GM18909 (cell line): ENCODE results near the gene LAMB4.
A peak's percentile ranks its signal among the peaks of the same experiment; 100 is the strongest.

ENCODE experiments used
- ATAC-seq: cut with Tn5 transposase; IDR thresholded peaks from one replicate; pipeline ENCODE4 v1.9.1; 2021; ENCODE audit warnings: mild to moderate bottlenecking; ENCODE audit not compliant: unreplicated experiment, poor library complexity

Gene LAMB4

GRCh38 chr7:108130261-108130660, at the start of gene LAMB4:
LAMB4 (minus strand) TSS chr7:108130361; CDS start chr7:108123164, 7,197 bp downstream.
- no peak for ATAC-seq

- no peak for ATAC-seq
These were observed 48.2 kb upstream of the LAMB4 start for GRCh38 chr7:108178398-108178797.

GRCh38 chr7:108171164-108171563, 41.0 kb upstream of the LAMB4 start:
- ATAC-seq: no peak

GRCh38 chr7:108170251-108170650, 40.1 kb upstream of the LAMB4 start:
- ATAC-seq: no peak

- no peak for ATAC-seq
These were observed 37.3 kb upstream of the LAMB4 start for GRCh38 chr7:108167460-108167859.

- no peak for ATAC-seq
These were observed 36.5 kb upstream of the LAMB4 start for GRCh38 chr7:108166687-108167086.

- ATAC-seq: no peak
These were observed 35.6 kb upstream of the LAMB4 start for GRCh38 chr7:108165723-108166122.

- ATAC-seq: no peak
These were observed 34.8 kb upstream of the LAMB4 start for GRCh38 chr7:108164946-108165345.

- ATAC-seq: no peak
These were observed 34.2 kb upstream of the LAMB4 start for GRCh38 chr7:108164342-108164741.

GRCh38 chr7:108158776-108159175, 28.6 kb upstream of the LAMB4 start:
- ATAC-seq: no peak

GRCh38 chr7:108157606-108158335, 27.6 kb upstream of the LAMB4 start:
- ATAC-seq: no peak

GRCh38 chr7:108156897-108157605, 26.9 kb upstream of the LAMB4 start:
- ATAC-seq: no peak

- ATAC-seq: no peak
These were observed 22.0 kb upstream of the LAMB4 start for GRCh38 chr7:108152198-108152597.

GRCh38 chr7:108149908-108150307, 19.7 kb upstream of the LAMB4 start:
- no peak for ATAC-seq

GRCh38 chr7:108149119-108149518, 19.0 kb upstream of the LAMB4 start:
- no peak for ATAC-seq

- ATAC-seq: no peak
These were observed 16.9 kb upstream of the LAMB4 start for GRCh38 chr7:108147031-108147563.

- peak; percentile 53 for ATAC-seq
These were observed 16.1 kb upstream of the LAMB4 start for GRCh38 chr7:108146070-108146842.

GRCh38 chr7:108145401-108145800, 15.2 kb upstream of the LAMB4 start:
- no peak for ATAC-seq

- no peak for ATAC-seq
These were observed 14.8 kb upstream of the LAMB4 start for GRCh38 chr7:108144931-108145330.

GRCh38 chr7:108143658-108144420, 13.7 kb upstream of the LAMB4 start:
- ATAC-seq: no peak
